Ascending aorta (tissue), 2 donors: ENCODE data around the gene GNPTG. TPM values are rescaled to one million over a fixed set of nuclear protein-coding genes. Genes with fewer than 3 reads are reported as not detected.

Source experiments
- DNase-seq, 2 donors: peaks; one replicate each; pipeline ENCODE4 v3.0.0-alpha.2; 2019; ENCODE audit warnings: low spot score in 2 of 2
- H3K27ac ChIP-seq, 2 donors: fragments of 200-600 bp; sonication (generic); one replicate each; pipeline ENCODE4 v1.5.1; 2016 to 2017; ENCODE audit warnings: mild to moderate bottlenecking in 1 of 2
- H3K27me3 ChIP-seq: fragments of 200-600 bp; sonication (generic); one replicate; pipeline ENCODE4 v1.5.1; 2017
- H3K36me3 ChIP-seq, 2 donors: fragments of 200-600 bp; sonication (generic); one replicate each; pipeline ENCODE4 v1.5.1; 2016
- H3K4me1 ChIP-seq, 2 donors: fragments of 200-600 bp; sonication (generic); one replicate each; pipeline ENCODE4 v1.5.1; 2016 to 2017; ENCODE audit warnings: mild to moderate bottlenecking in 1 of 2
- H3K4me3 ChIP-seq, 2 donors: fragments of 200-600 bp; sonication (generic); one replicate each; pipeline ENCODE4 v1.5.1; 2016 to 2017; ENCODE audit warnings: mild to moderate bottlenecking in 1 of 2
- H3K9me3 ChIP-seq, 2 donors: fragments of 200-600 bp; sonication (generic); one replicate each; pipeline ENCODE4 v1.5.1; 2016
- CTCF ChIP-seq, 3 experiments: fragments of 200-600 bp in 2 of 3; fragments of 450-650 bp in 1 of 3; sonication (generic) in 2 of 3; IDR thresholded peaks; one replicate each; pipeline ENCODE4 v1.5.1; 2016 to 2019; ENCODE audit warnings: antibody characterized with exemption in 3 of 3, mild to moderate bottlenecking in 1 of 3, moderate library complexity in 1 of 3
- intact Hi-C: fragments of 100-400 bp; cut with DNase I; formaldehyde crosslinking; loops from one replicate; pipeline ENCODE4 v1.15.1; 2023
- total RNA-seq: library from RNA; depleted of rRNA; stranded (reverse); fragments of >200 nt; gene quantifications from one replicate; pipeline ENCODE4 v1.1.0, GENCODE V29; 2016

GNPTG gene
- total RNA-seq, 1 donor from 2014 or later: 86.6 TPM

GRCh38 chr16:1320097-1320496, 31.6 kb upstream of the GNPTG start:
- H3K27ac ChIP-seq: no peak overlapping the region
- DNase-seq: no peak
- H3K9me3 ChIP-seq: no peaks in the 10 kb centered on the region
- no peak for TF ChIP-seq CTCF (IDR thresholded peaks at IDR 0.05)
- peaks cover 91 to 94% of the 10 kb centered on the region in 2 donors for H3K36me3 ChIP-seq
- no peaks in the 10 kb centered on the region for H3K27me3 ChIP-seq
- no peak overlapping the region for H3K4me3 ChIP-seq
- intact Hi-C loops: no loop called here
- H3K4me1 ChIP-seq: no peaks in the 10 kb centered on the region

- Histone ChIP-seq H3K4me3 (no peak overlapping the region), H3K36me3 (peaks cover 91 to 94% of the 10 kb centered on the region in 2 donors), H3K9me3 (no peaks in the 10 kb centered on the region), H3K27ac (no peak overlapping the region), H3K4me1 (no peaks in the 10 kb centered on the region), H3K27me3 (no peaks in the 10 kb centered on the region)
- no peak for TF ChIP-seq CTCF (IDR thresholded peaks at IDR 0.05)
- intact Hi-C loops: no loop called here
- no peak for DNase-seq
Observed at GRCh38 chr16:1320658-1321240, 31.0 kb upstream of the GNPTG start.

- intact Hi-C loops: no loop called here
- H3K9me3 ChIP-seq: no peaks in the 10 kb centered on the region
- peaks cover 77 to 93% of the 10 kb centered on the region in 2 donors for H3K36me3 ChIP-seq
- no peak for TF ChIP-seq CTCF (IDR thresholded peaks at IDR 0.05)
- no peaks in the 10 kb centered on the region for H3K27me3 ChIP-seq
- no peak overlapping the region for H3K4me3 ChIP-seq
- no peak overlapping the region for H3K27ac ChIP-seq
- H3K4me1 ChIP-seq: no peaks in the 10 kb centered on the region
- no peak for DNase-seq
Observed at GRCh38 chr16:1322407-1322806, 29.3 kb upstream of the GNPTG start.

GRCh38 chr16:1323296-1324239, 28.2 kb upstream of the GNPTG start:
- no peaks in the 10 kb centered on the region for H3K27me3 ChIP-seq
- intact Hi-C loops: no loop called here
- DNase-seq: no peak
- H3K4me1 ChIP-seq: no peaks in the 10 kb centered on the region
- peaks cover 65 to 82% of the 10 kb centered on the region in 2 donors for H3K36me3 ChIP-seq
- H3K4me3 ChIP-seq: no peak overlapping the region
- no peak overlapping the region for H3K27ac ChIP-seq
- TF ChIP-seq CTCF (IDR thresholded peaks at IDR 0.05): no peak
- H3K9me3 ChIP-seq: no peaks in the 10 kb centered on the region

GRCh38 chr16:1324286-1324826, 27.4 kb upstream of the GNPTG start:
- Histone ChIP-seq H3K9me3 (no peaks in the 10 kb centered on the region), H3K27me3 (no peaks in the 10 kb centered on the region), H3K4me1 (no peaks in the 10 kb centered on the region), H3K36me3 (peaks cover 57 to 74% of the 10 kb centered on the region in 2 donors), H3K27ac (no peak overlapping the region), H3K4me3 (no peak overlapping the region)
- no peak for DNase-seq
- intact Hi-C loops: no loop called here
- TF ChIP-seq CTCF (IDR thresholded peaks at IDR 0.05): no peak
